H1 (cell line): Measurements from ENCODE around the gene TBPL2. TPM values are rescaled to one million over a fixed set of nuclear protein-coding genes. Genes with fewer than 3 reads are reported as not detected.

ENCODE experiments used
- CTCF ChIA-PET: fragments of 300-600 bp; sonication (Branson Sonifier 250); formaldehyde crosslinking; loops from one replicate; lab custom pipeline; 2021; ENCODE audit not compliant: partially characterized antibody; lab: Charles Lee
- POLR2A ChIA-PET: fragments of 300-600 bp; sonication (Branson Sonifier 250); formaldehyde crosslinking; loops from one replicate; lab custom pipeline; 2021; ENCODE audit warnings: inconsistent platforms; ENCODE audit not compliant: partially characterized antibody; lab: Charles Lee
- DNase-seq, 2 experiments: peaks; one replicate each; pipeline versions ENCODE4 v3.0.0 to v3.0.0-alpha.2; 2010 to 2022; ENCODE audit warnings: low spot score in 2 of 2, low read depth in 1 of 2, mixed read lengths in 1 of 2
- FAIRE-seq: peaks from 2 replicates; lab custom pipeline; 2011; peaks lifted over from hg19 to GRCh38; lab: Jason Lieb, UNC
- H2AFZ ChIP-seq: 2 replicates; pipeline ENCODE4 v1.8.1; 2012; ENCODE audit warnings: low read length, inconsistent platforms
- H2AK5ac ChIP-seq: 2 replicates; pipeline ENCODE4 v1.6.1; 2013; ENCODE audit warnings: low read depth, low read length
- H2BK120ac ChIP-seq: replicated peaks from 2 replicates; pipeline ENCODE3; 2013; ENCODE audit warnings: low read depth, low read length, inconsistent platforms
- H2BK12ac ChIP-seq: 2 replicates; pipeline ENCODE4 v1.6.1; 2013; ENCODE audit warnings: low read depth, low read length
- H2BK15ac ChIP-seq: 2 replicates; pipeline ENCODE4 v1.6.1; 2013; ENCODE audit warnings: low read length
- H2BK20ac ChIP-seq: 2 replicates; pipeline ENCODE4 v1.6.1; 2013; ENCODE audit warnings: low read length
- H2BK5ac ChIP-seq: 2 replicates; pipeline ENCODE4 v1.6.1; 2013; ENCODE audit warnings: low read depth, low read length
- H3K14ac ChIP-seq: 2 replicates; pipeline ENCODE4 v1.6.1; 2013; ENCODE audit warnings: inconsistent platforms; ENCODE audit not compliant: insufficient read length
- H3K18ac ChIP-seq: 2 replicates; pipeline ENCODE4 v1.6.1; 2013; ENCODE audit warnings: low read length; ENCODE audit errors: extremely low read depth
- H3K23ac ChIP-seq: 2 replicates; pipeline ENCODE4 v1.6.1; 2013; ENCODE audit warnings: inconsistent platforms; ENCODE audit not compliant: insufficient read length
- H3K23me2 ChIP-seq: 2 replicates; pipeline ENCODE4 v1.6.1; 2013; ENCODE audit warnings: low read depth, low read length
- H3K27ac ChIP-seq: 2 replicates; pipeline ENCODE4 v1.6.1; 2011; ENCODE audit warnings: low read depth, low read length, inconsistent platforms
- H3K27me3 ChIP-seq, 4 experiments: replicated peaks in 1 of 4; 1 replicate in 1 of 4; 2 replicates in 3 of 4; pipeline versions ENCODE4 v1.6.1 to v1.8.1; 2011 to 2013; ENCODE audit warnings: low read length in 3 of 4, mild to moderate bottlenecking in 3 of 4, inconsistent platforms in 2 of 4, mixed read lengths in 2 of 4, moderate library complexity in 1 of 4; ENCODE audit not compliant: control insufficient read depth in 3 of 4, insufficient read depth in 3 of 4; ENCODE audit errors: extremely low read depth in 1 of 4
- H3K36me3 ChIP-seq, 4 experiments: 2 replicates each; pipeline versions ENCODE4 v1.6.1 to v1.8.1; 2011 to 2013; ENCODE audit warnings: mild to moderate bottlenecking in 4 of 4, low read length in 3 of 4, moderate library complexity in 2 of 4, control low read depth in 1 of 4, inconsistent platforms in 1 of 4; ENCODE audit not compliant: insufficient read depth in 4 of 4, control insufficient read depth in 2 of 4
- H3K4ac ChIP-seq: replicated peaks from 2 replicates; pipeline ENCODE3; 2013; ENCODE audit warnings: low read length, low read depth, mixed read lengths, inconsistent platforms; ENCODE audit not compliant: insufficient read length
- H3K4me1 ChIP-seq, 4 experiments: replicated peaks in 1 of 4; 1 replicate in 1 of 4; 2 replicates in 3 of 4; pipeline versions ENCODE4 v1.6.1 to v1.8.1; 2011 to 2013; ENCODE audit warnings: low read length in 3 of 4, inconsistent platforms in 2 of 4, mixed read lengths in 1 of 4; ENCODE audit not compliant: insufficient read depth in 4 of 4, control insufficient read depth in 3 of 4
- H3K4me2 ChIP-seq, 2 experiments: 2 replicates each; pipeline versions ENCODE4 v1.6.1 to v1.8.1; 2011 to 2013; ENCODE audit warnings: low read depth in 2 of 2, low read length in 2 of 2, control low read depth in 1 of 2, inconsistent platforms in 1 of 2, mild to moderate bottlenecking in 1 of 2; ENCODE audit not compliant: insufficient read depth in 1 of 2
- H3K4me3 ChIP-seq, 4 experiments: fragments of 200-600, 300-600 bp in 1 of 4; sonication (generic), shearing (Covaris generic), sonication (Bioruptor Twin) in 1 of 4; 2 replicates each; pipeline versions ENCODE4 v1.5.1 to v1.8.1; 2011 to 2016; ENCODE audit warnings: low read length in 4 of 4, low read depth in 3 of 4, control low read depth in 2 of 4, inconsistent platforms in 2 of 4, mild to moderate bottlenecking in 2 of 4, mixed read lengths in 1 of 4, moderate library complexity in 1 of 4; ENCODE audit not compliant: insufficient read depth in 2 of 4; ENCODE audit errors: extremely low read depth in 1 of 4
- H3K56ac ChIP-seq: replicated peaks from 2 replicates; pipeline ENCODE3; 2013; ENCODE audit warnings: low read depth, mild to moderate bottlenecking, mixed read lengths, low read length, inconsistent platforms; ENCODE audit not compliant: insufficient read length
- H3K79me1 ChIP-seq: 2 replicates; pipeline ENCODE4 v1.6.1; 2013; ENCODE audit warnings: low read depth, low read length, control low read depth
- H3K79me2 ChIP-seq, 2 experiments: 2 replicates each; pipeline versions ENCODE4 v1.6.1 to v1.8.1; 2012 to 2013; ENCODE audit warnings: low read length in 2 of 2, mild to moderate bottlenecking in 2 of 2, inconsistent platforms in 1 of 2; ENCODE audit not compliant: insufficient read depth in 2 of 2, control insufficient read depth in 1 of 2
- H3K9ac ChIP-seq, 4 experiments: replicated peaks in 1 of 4; 1 replicate in 1 of 4; 2 replicates in 3 of 4; pipeline versions ENCODE4 v1.6.1 to v1.8.1; 2011 to 2013; ENCODE audit warnings: low read depth in 3 of 4, low read length in 3 of 4, control low read depth in 2 of 4, mild to moderate bottlenecking in 2 of 4, moderate library complexity in 2 of 4, inconsistent platforms in 1 of 4; ENCODE audit errors: extremely low read depth in 1 of 4
- H3K9me3 ChIP-seq, 2 experiments: 2 replicates each; pipeline versions ENCODE4 v1.6.1 to v1.8.1; 2012 to 2013; ENCODE audit warnings: mild to moderate bottlenecking in 2 of 2, moderate library complexity in 2 of 2, control low read depth in 1 of 2, inconsistent platforms in 1 of 2, low read depth in 1 of 2, low read length in 1 of 2, mixed read lengths in 1 of 2; ENCODE audit not compliant: insufficient read depth in 2 of 2
- H4K20me1 ChIP-seq, 2 experiments: replicated peaks in 1 of 2; 2 replicates each; pipeline versions ENCODE3 to v1.8.1; 2011 to 2013; ENCODE audit warnings: inconsistent platforms in 2 of 2, low read length in 2 of 2, mild to moderate bottlenecking in 1 of 2; ENCODE audit not compliant: insufficient read depth in 2 of 2, control insufficient read depth in 1 of 2
- H4K5ac ChIP-seq: 2 replicates; pipeline ENCODE4 v1.6.1; 2013; ENCODE audit warnings: low read length, low read depth, mixed read lengths, inconsistent platforms; ENCODE audit not compliant: insufficient read length
- H4K8ac ChIP-seq: 2 replicates; pipeline ENCODE4 v1.8.0; 2013; ENCODE audit warnings: mild to moderate bottlenecking, moderate library complexity, low read length, inconsistent platforms; ENCODE audit not compliant: insufficient read depth; ENCODE audit errors: extremely low read depth
- H4K91ac ChIP-seq: replicated peaks from 2 replicates; pipeline ENCODE3; 2013; ENCODE audit warnings: low read length, mixed read lengths, inconsistent platforms; ENCODE audit not compliant: insufficient read length
- CBX5 ChIP-seq: fragments of 300-800, 300-1000 bp; sonication (generic); IDR thresholded peaks from 2 replicates; pipeline ENCODE4 v1.7.1; 2016; ENCODE audit warnings: antibody characterized with exemption, low read length, low read depth
- CBX8 ChIP-seq: fragments of 300-800, 300-1000 bp; sonication (generic); IDR thresholded peaks from 2 replicates; pipeline ENCODE4 v1.7.1; 2016; ENCODE audit warnings: low read depth, low read length, borderline replicate concordance
- CEBPB ChIP-seq: IDR thresholded peaks from 2 replicates; pipeline ENCODE4 v1.6.1; 2012; ENCODE audit warnings: low read depth, low read length
- CHD1 ChIP-seq: IDR thresholded peaks from 2 replicates; pipeline ENCODE4 v1.6.1; 2012; ENCODE audit warnings: low read depth, low read length, improper control_type of control experiment
- CHD2 ChIP-seq: IDR thresholded peaks from 2 replicates; pipeline ENCODE4 v1.6.1; 2012; ENCODE audit warnings: low read length, improper control_type of control experiment
- MAFK ChIP-seq: IDR thresholded peaks from 2 replicates; pipeline ENCODE4 v1.6.1; 2012; ENCODE audit warnings: low read depth, mild to moderate bottlenecking, improper control_type of control experiment, low read length
- POU5F1 ChIP-seq: IDR thresholded peaks from 2 replicates; pipeline ENCODE4 v1.6.1; 2011; ENCODE audit warnings: low read depth, mild to moderate bottlenecking, low read length, moderate library complexity
- RNF2 ChIP-seq: fragments of 200-900, 300-1000 bp; sonication (generic); IDR thresholded peaks from 2 replicates; pipeline ENCODE4 v1.7.1; 2016; ENCODE audit warnings: borderline replicate concordance, low read depth, mild to moderate bottlenecking, antibody characterized with exemption, low read length; ENCODE audit not compliant: poor library complexity, severe bottlenecking; ENCODE audit errors: missing control alignments
- SP1 ChIP-seq: IDR thresholded peaks from 2 replicates; pipeline ENCODE4 v1.6.1; 2011; ENCODE audit warnings: low read depth, low read length
- TAF1 ChIP-seq: IDR thresholded peaks from 2 replicates; pipeline ENCODE4 v1.6.1; 2011; ENCODE audit warnings: mild to moderate bottlenecking, low read depth, low read length
- TAF7 ChIP-seq: optimal IDR thresholded peaks from 2 replicates; pipeline ENCODE3; 2011; ENCODE audit warnings: low read depth, mild to moderate bottlenecking, inconsistent platforms, low read length, moderate library complexity, borderline replicate concordance
- TBP ChIP-seq: IDR thresholded peaks from 2 replicates; pipeline ENCODE4 v1.6.1; 2011; ENCODE audit warnings: low read depth, low read length, improper control_type of control experiment
- ZNF274 ChIP-seq: IDR thresholded peaks from 2 replicates; pipeline ENCODE4 v1.7.0; 2012; ENCODE audit warnings: low read length, borderline replicate concordance; ENCODE audit errors: extremely low read depth
- WGBS, 2 experiments: shearing (Covaris generic) in 1 of 2; methylation state at CpG; one replicate each; pipeline versions ENCODE4 v1.1.6 to v1.1.7; 2013 to 2015; ENCODE audit warnings: low lambda C conversion rate in 2 of 2, mixed read lengths in 2 of 2, inconsistent platforms in 1 of 2, low coverage in 1 of 2, missing lambda C conversion rate in 1 of 2; ENCODE audit not compliant: insufficient replicate concordance in 2 of 2, insufficient coverage in 1 of 2, insufficient read length in 1 of 2; ENCODE audit errors: extremely low coverage in 1 of 2, missing lambda C conversion rate in 1 of 2; 5-methylcytosine and 5-hydroxymethylcytosine counted together
- long read RNA-seq, 2 experiments: library from RNA in 1 of 2; library from capped mRNA in 1 of 2; stranded (forward); transcript quantifications; one replicate each; pipeline ENCODE4 v2.0.0, GENCODE V29; 2021; ENCODE audit warnings: inconsistent platforms in 1 of 2
- polyA minus RNA-seq, 3 experiments: library from RNA; depleted of rRNA, polyadenylated mRNA; stranded (reverse); fragments of >200 nt; gene quantifications; 1 replicate in 2 of 3; 2 replicates in 1 of 3; pipeline ENCODE4 v1.2.3, GENCODE V29; 2011
- polyA plus RNA-seq, 7 experiments: library from polyadenylated mRNA; depleted of rRNA in 3 of 7; stranded (reverse) in 5 of 7; unstranded in 2 of 7; fragments of >200 nt in 5 of 7; fragments of 200-250 nt in 2 of 7; gene quantifications; 1 replicate in 5 of 7; 2 replicates in 1 of 7; 4 replicates in 1 of 7; pipeline versions ENCODE4 v1.2.1 to v1.2.3, GENCODE V29; 2011 to 2013; ENCODE audit warnings: missing spikeins in 2 of 7, mixed read lengths in 2 of 7
- total RNA-seq: library from RNA; stranded (reverse); fragmentation: NEBNext Ultra II Directional; extraction: Animal tissue kit (Norgen Biotek cat#: 25700); gene quantifications from 2 replicates; pipeline ENCODE4 v1.2.1, GENCODE V29; 2021

TBPL2 gene
- total RNA-seq (not detected in 2 replicates), polyA plus RNA-seq (2011; rRNA removed) (0.03 TPM in 1 of 2 replicates, not detected in the other), polyA minus RNA-seq (2011; rRNA and poly(A)+ RNA removed) (not detected in 2 replicates)
- polyA plus RNA-seq (2011; cell fraction: cytosol; rRNA removed), result 0.03 TPM
- not detected for polyA plus RNA-seq (2011; cell fraction: nucleus; rRNA removed)
- polyA plus RNA-seq (2012, experiment 1 of 2), result not detected in 4 replicates
- polyA plus RNA-seq (2012, experiment 2 of 2), result not detected
- polyA plus RNA-seq (2013, experiment 1 of 2), result 0.02 TPM
- polyA plus RNA-seq (2013, experiment 2 of 2), result 0.02 TPM
- not detected for polyA minus RNA-seq (2011; cell fraction: cytosol; rRNA and poly(A)+ RNA removed)
- not detected for polyA minus RNA-seq (2011; cell fraction: nucleus; rRNA and poly(A)+ RNA removed)
- long read RNA-seq, experiment 1, result 0 reads
- long read RNA-seq, experiment 2, result 0 reads

GRCh38 chr14:55440385-55440784, at the start of gene TBPL2:
Gene TBPL2, minus strand, starts transcription at chr14:55440616. Its CDS starts 167 bp downstream, at chr14:55440449.
- Histone ChIP-seq H3K14ac (no peak within 1 kb of the TSS), H3K9me3 (no peaks in the 10 kb centered on the region), H3K18ac (peak within 1 kb of the TSS; percentile 71), H2BK15ac (no peak within 1 kb of the TSS), H2BK20ac (no peak within 1 kb of the TSS), H3K4me3 (peak within 1 kb of the TSS in 3 of 4 experiments; percentile 4 to 51 (median 29); a peak in 5 of 8 replicates), H4K20me1 (no peaks in the 10 kb centered on the region), H2BK5ac (no peak within 1 kb of the TSS), H3K79me1 (no peaks in the 10 kb centered on the region), H3K4me1 (no peaks in the 10 kb centered on the region; a peak in 1 of 7 replicates), H4K5ac (no peak within 1 kb of the TSS), H2AFZ (peak within 1 kb of the TSS; percentile 96), H4K91ac (no peak within 1 kb of the TSS), H2BK120ac (no peak within 1 kb of the TSS), H3K27ac (no peak within 1 kb of the TSS), H3K56ac (no peak within 1 kb of the TSS), H2BK12ac (no peak within 1 kb of the TSS), H3K23ac (no peak within 1 kb of the TSS), H3K4me2 (peak within 1 kb of the TSS; percentile 46 to 57), H3K36me3 (no peaks in the 10 kb centered on the region), H3K79me2 (no peaks in the 10 kb centered on the region), H2AK5ac (no peak within 1 kb of the TSS), H3K27me3 (no peaks in the 10 kb centered on the region), H3K9ac (no peak within 1 kb of the TSS; a peak in 1 of 7 replicates), H3K4ac (no peak within 1 kb of the TSS), H3K23me2 (no peaks in the 10 kb centered on the region), H4K8ac (peak within 1 kb of the TSS; percentile 63; the same call in 1 of the 2 replicates)
- WGBS, 2 experiments, result 38% methylated on average over 17 of the region's 29 CpGs; no CpG with 5 or more reads in 1 of the 2 experiments
- no peak for FAIRE-seq
- ChIA-PET CTCF (interaction anchor here (0.6 to 3.5 kb wide), 32 partner anchors 9 to 1048 kb away, joined by 3 to 21 read pairs (median 4); no protein-coding TSS in a partner anchor), POLR2A (interaction anchor here (1.2 kb wide), 1 partner anchor 201 kb away, joined by 3 read pairs; no protein-coding TSS in a partner anchor)
- peak; percentile 62 to 90 for DNase-seq
- TF ChIP-seq TAF1, result peak; percentile 59
- no peak for TF ChIP-seq ZNF274
- TF ChIP-seq MAFK, result no peak
- TF ChIP-seq SP1, result no peak
- TF ChIP-seq CBX5, result no peak
- TF ChIP-seq CBX8, result no peak
- no peak for TF ChIP-seq POU5F1
- no peak for TF ChIP-seq RNF2
- TF ChIP-seq CHD1, result no peak
- TF ChIP-seq TAF7, result no peak
- peak; percentile 62; the same call in 1 of the 2 replicates for TF ChIP-seq TBP
- no peak for TF ChIP-seq CEBPB
- TF ChIP-seq CHD2, result no peak
